ENCODE data around the gene EYA4.

DNA sequence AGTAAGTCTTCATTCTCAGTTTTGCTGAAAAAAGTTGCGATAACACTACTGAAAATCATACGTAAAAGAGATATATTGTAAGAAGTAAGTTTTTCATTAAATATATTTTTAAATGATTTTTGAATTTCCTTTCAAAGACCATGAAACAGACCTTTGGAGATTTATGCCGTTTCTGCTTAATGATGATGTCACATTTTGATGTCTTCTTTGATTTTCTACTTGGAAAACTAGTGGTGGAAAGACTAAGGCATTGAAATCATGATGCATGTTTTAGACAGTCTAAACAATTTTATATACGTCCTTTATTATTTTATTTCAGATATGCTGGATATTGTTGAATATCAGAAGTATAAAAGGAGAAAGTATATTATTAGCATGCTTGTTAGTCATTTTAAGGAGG, 33.7 kb downstream of the EYA4 start:
- TF ChIP-seq, protein P1, sequence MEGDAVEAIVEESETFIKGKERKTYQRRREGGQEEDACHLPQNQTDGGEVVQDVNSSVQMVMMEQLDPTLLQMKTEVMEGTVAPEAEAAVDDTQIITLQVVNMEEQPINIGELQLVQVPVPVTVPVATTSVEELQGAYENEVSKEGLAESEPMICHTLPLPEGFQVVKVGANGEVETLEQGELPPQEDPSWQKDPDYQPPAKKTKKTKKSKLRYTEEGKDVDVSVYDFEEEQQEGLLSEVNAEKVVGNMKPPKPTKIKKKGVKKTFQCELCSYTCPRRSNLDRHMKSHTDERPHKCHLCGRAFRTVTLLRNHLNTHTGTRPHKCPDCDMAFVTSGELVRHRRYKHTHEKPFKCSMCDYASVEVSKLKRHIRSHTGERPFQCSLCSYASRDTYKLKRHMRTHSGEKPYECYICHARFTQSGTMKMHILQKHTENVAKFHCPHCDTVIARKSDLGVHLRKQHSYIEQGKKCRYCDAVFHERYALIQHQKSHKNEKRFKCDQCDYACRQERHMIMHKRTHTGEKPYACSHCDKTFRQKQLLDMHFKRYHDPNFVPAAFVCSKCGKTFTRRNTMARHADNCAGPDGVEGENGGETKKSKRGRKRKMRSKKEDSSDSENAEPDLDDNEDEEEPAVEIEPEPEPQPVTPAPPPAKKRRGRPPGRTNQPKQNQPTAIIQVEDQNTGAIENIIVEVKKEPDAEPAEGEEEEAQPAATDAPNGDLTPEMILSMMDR (IDR thresholded peaks at IDR 0.05) = no peak
- TF ChIP-seq POLR2A (IDR thresholded peaks at IDR 0.05) (no peak), EP300 (IDR thresholded peaks at IDR 0.05) (no peak), POLR2AphosphoS5 (IDR thresholded peaks at IDR 0.05) (no peak)
